Natural killer cell (primary cell): ENCODE measurements around the gene ZNF789. TPM values are rescaled to one million over a fixed set of nuclear protein-coding genes. Genes with fewer than 3 reads are reported as not detected.
A peak's percentile ranks its signal among the peaks of the same experiment; 100 is the strongest.

Experiments used
- ATAC-seq, 3 donors: fragments of 150-1000 bp in 2 of 3; fragments of 200-7000 bp in 1 of 3; cut with Tn5 transposase; 1 replicate in 1 of 3; 2 replicates in 2 of 3; pipeline ENCODE4 v1.10.0; 2021; ENCODE audit warnings: mild to moderate bottlenecking in 2 of 3, moderate library complexity in 2 of 3
- DNase-seq, 2 donors: peaks; one replicate each; pipeline versions ENCODE4 v3.0.0 to v3.0.0-alpha.2; 2013 to 2021; ENCODE audit warnings: mixed read lengths in 1 of 2
- H3K27ac ChIP-seq: one replicate; pipeline ENCODE4 v1.5.1; 2013; ENCODE audit warnings: mild to moderate bottlenecking, low read length
- H3K27me3 ChIP-seq: one replicate; pipeline ENCODE4 v1.6.1; 2013; ENCODE audit warnings: low read length; ENCODE audit not compliant: control insufficient read depth, insufficient read depth
- H3K36me3 ChIP-seq: one replicate; pipeline ENCODE4 v1.6.1; 2013; ENCODE audit warnings: low read length; ENCODE audit not compliant: control insufficient read depth, insufficient read depth
- H3K4me1 ChIP-seq: one replicate; pipeline ENCODE4 v1.6.1; 2013; ENCODE audit warnings: low read length; ENCODE audit not compliant: control insufficient read depth, insufficient read depth
- H3K4me3 ChIP-seq: one replicate; pipeline ENCODE4 v1.5.1; 2013; ENCODE audit warnings: low read length
- H3K9me3 ChIP-seq: one replicate; pipeline ENCODE4 v1.6.1; 2013; ENCODE audit warnings: low read length; ENCODE audit not compliant: control insufficient read depth, insufficient read depth
- H3K27ac Mint-ChIP-seq, 2 donors: one replicate each; pipeline ENCODE4 v1.8.0; 2022; ENCODE audit warnings: mild to moderate bottlenecking in 2 of 2, mixed read lengths in 2 of 2, moderate library complexity in 1 of 2
- H3K27me3 Mint-ChIP-seq, 2 donors: one replicate each; pipeline ENCODE4 v1.8.0; 2022; ENCODE audit warnings: low read depth in 2 of 2, mixed read lengths in 2 of 2
- H3K36me3 Mint-ChIP-seq: one replicate; pipeline ENCODE4 v1.8.0; 2022; ENCODE audit warnings: mixed read lengths
- H3K4me1 Mint-ChIP-seq, 2 donors: one replicate each; pipeline ENCODE4 v1.8.0; 2022; ENCODE audit warnings: mixed read lengths in 2 of 2
- H3K4me3 Mint-ChIP-seq: one replicate; pipeline ENCODE4 v1.8.0; 2022; ENCODE audit warnings: mild to moderate bottlenecking, moderate library complexity, mixed read lengths
- H3K9me3 Mint-ChIP-seq, 2 donors: one replicate each; pipeline ENCODE4 v1.8.0; 2022; ENCODE audit warnings: mixed read lengths in 2 of 2
- WGBS: methylation state at CpG from one replicate; pipeline ENCODE4 v1.1.7; 2013; ENCODE audit warnings: missing lambda C conversion rate; ENCODE audit not compliant: insufficient coverage; 5-methylcytosine and 5-hydroxymethylcytosine counted together
- intact Hi-C: fragments of 100-400 bp; cut with micrococcal nuclease; formaldehyde crosslinking; loops from one replicate; pipeline ENCODE4 v1.14.2; 2022
- total RNA-seq, 4 donors: library from RNA; stranded (reverse); fragments of 120-200 nt in 1 of 4; gene quantifications; one replicate each; pipeline versions ENCODE4 v1.2.3 to v1.2.4, GENCODE V29; 2013 to 2022
- TF ChIP-seq, protein P1 (sequence below): fragments of 200-600 bp; IDR thresholded peaks from one replicate; pipeline ENCODE4 v1.8.0; 2022; ENCODE audit warnings: antibody characterized with exemption

ZNF789 gene
- total RNA-seq, 3 donors from 2014 or later (not counting 1 experiment from before 2014, with no cell fraction given) = 16.7 to 18.6 (median 16.8) TPM

- intact Hi-C loops = no loop called here
- H3K36me3 Mint-ChIP-seq = no peaks in the 10 kb centered on the region
- Histone ChIP-seq H3K4me3 (no peak overlapping the region), H3K36me3 (peaks cover 46% of the 10 kb centered on the region), H3K27me3 (no peaks in the 10 kb centered on the region), H3K9me3 (no peaks in the 10 kb centered on the region), H3K27ac (no peak overlapping the region), H3K4me1 (no peaks in the 10 kb centered on the region)
- no peak overlapping the region for H3K27ac Mint-ChIP-seq
- H3K9me3 Mint-ChIP-seq = no peaks in the 10 kb centered on the region
- TF ChIP-seq, protein P1, sequence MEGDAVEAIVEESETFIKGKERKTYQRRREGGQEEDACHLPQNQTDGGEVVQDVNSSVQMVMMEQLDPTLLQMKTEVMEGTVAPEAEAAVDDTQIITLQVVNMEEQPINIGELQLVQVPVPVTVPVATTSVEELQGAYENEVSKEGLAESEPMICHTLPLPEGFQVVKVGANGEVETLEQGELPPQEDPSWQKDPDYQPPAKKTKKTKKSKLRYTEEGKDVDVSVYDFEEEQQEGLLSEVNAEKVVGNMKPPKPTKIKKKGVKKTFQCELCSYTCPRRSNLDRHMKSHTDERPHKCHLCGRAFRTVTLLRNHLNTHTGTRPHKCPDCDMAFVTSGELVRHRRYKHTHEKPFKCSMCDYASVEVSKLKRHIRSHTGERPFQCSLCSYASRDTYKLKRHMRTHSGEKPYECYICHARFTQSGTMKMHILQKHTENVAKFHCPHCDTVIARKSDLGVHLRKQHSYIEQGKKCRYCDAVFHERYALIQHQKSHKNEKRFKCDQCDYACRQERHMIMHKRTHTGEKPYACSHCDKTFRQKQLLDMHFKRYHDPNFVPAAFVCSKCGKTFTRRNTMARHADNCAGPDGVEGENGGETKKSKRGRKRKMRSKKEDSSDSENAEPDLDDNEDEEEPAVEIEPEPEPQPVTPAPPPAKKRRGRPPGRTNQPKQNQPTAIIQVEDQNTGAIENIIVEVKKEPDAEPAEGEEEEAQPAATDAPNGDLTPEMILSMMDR = no peak
- H3K27me3 Mint-ChIP-seq = no peaks in the 10 kb centered on the region
- DNase-seq (peak in 1 of 2 donors; percentile 31), ATAC-seq (no peak)
- no peak overlapping the region for H3K4me3 Mint-ChIP-seq
- WGBS = 92% methylated on average over 10 of the region's 10 CpGs
- H3K4me1 Mint-ChIP-seq = peaks cover 0 to 10% of the 10 kb centered on the region in 2 donors
These were observed 24.7 kb upstream of the ZNF789 start for GRCh38 chr7:99447943-99448342.

DNA sequence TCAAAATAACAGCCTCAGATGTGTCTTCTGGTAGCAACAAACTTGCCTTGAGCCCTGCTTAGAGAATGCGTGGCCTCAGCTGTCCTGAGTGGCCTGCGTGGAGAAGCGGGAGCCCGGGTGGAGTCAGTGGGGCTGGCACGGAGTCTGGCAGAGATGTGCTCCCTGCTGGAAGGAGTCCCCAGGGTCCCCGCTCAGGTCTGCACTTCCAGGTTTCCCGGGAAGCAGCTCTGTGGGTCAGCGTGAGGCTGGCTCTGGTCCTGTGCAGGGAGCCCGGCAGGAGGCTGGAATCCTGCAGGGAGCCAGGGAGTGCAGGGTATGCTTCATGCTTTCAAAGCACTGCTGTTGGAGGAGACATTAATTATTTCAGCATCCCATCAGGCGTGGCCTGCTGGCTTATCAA lies 23.8 kb upstream of the ZNF789 start:
- H3K27ac Mint-ChIP-seq = no peak overlapping the region
- H3K36me3 Mint-ChIP-seq = no peaks in the 10 kb centered on the region
- peaks cover 0 to 6% of the 10 kb centered on the region in 2 donors for H3K4me1 Mint-ChIP-seq
- H3K4me3 ChIP-seq = no peak overlapping the region
- 98% methylated on average over 10 of the region's 10 CpGs for WGBS
- ATAC-seq (peak in 1 of 3 donors; percentile 21), DNase-seq (no peak)
- H3K4me1 ChIP-seq = no peaks in the 10 kb centered on the region
- H3K36me3 ChIP-seq = peaks cover 51% of the 10 kb centered on the region
- no peaks in the 10 kb centered on the region for H3K27me3 Mint-ChIP-seq
- no peaks in the 10 kb centered on the region for H3K27me3 ChIP-seq
- H3K27ac ChIP-seq = no peak overlapping the region
- no peaks in the 10 kb centered on the region for H3K9me3 ChIP-seq
- TF ChIP-seq, protein P1 = no peak
- intact Hi-C loops = no loop called here
- H3K4me3 Mint-ChIP-seq = no peak overlapping the region
- H3K9me3 Mint-ChIP-seq = no peaks in the 10 kb centered on the region

DNA sequence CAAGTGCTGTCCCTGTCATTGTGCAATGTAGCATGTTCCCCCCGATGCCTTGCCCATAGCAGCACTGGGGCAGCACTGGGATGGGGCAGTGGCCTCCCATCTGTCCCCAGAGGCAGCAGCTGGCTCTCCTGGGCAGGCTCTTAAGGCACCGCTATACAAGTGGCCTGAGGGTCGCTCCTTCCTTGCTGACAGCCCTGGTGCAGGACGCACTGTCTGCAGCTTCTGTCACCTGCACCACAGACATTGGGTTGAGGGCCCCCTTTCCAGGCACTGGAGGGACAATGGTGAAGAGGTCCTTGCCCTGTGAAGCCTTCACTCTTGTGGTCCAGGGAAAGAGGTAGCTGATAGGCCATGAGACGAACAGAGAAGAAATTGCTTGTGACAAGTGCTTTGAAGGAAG lies 23.4 kb upstream of the ZNF789 start:
- ATAC-seq = no peak
- H3K27me3 ChIP-seq = no peaks in the 10 kb centered on the region
- intact Hi-C loops = no loop called here
- H3K27ac Mint-ChIP-seq = peak overlapping the region in 1 of 2 donors; percentile 14
- no peak overlapping the region for H3K4me3 Mint-ChIP-seq
- H3K36me3 Mint-ChIP-seq = no peaks in the 10 kb centered on the region
- H3K36me3 ChIP-seq = peaks cover 54% of the 10 kb centered on the region
- peaks cover 0 to 6% of the 10 kb centered on the region in 2 donors for H3K4me1 Mint-ChIP-seq
- H3K9me3 ChIP-seq = no peaks in the 10 kb centered on the region
- no peak overlapping the region for H3K4me3 ChIP-seq
- no peak overlapping the region for H3K27ac ChIP-seq
- DNase-seq = no peak
- TF ChIP-seq, protein P1 = no peak
- WGBS = 95% methylated on average over 5 of the region's 5 CpGs
- no peaks in the 10 kb centered on the region for H3K4me1 ChIP-seq
- H3K9me3 Mint-ChIP-seq = no peaks in the 10 kb centered on the region
- H3K27me3 Mint-ChIP-seq = no peaks in the 10 kb centered on the region

DNA sequence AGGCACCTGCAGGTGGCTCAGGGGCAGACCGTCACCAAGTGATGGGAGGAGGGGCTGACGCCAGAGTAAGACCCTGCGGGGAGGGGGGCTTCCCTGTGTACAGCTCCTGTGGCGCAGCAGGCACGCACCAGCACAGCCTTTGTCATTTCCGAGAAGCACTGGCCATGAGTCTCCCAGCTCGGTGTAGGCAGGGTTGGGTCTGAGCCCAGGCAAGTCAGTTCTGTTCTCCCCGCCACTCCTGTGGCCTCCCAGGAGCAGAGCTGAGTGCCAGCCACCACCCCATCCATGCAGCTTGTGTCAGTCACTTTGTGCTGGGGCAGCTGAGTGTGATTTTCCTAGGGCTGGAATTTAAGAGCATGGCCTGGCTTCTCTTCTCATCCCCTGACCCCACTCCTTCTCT lies 20.8 kb upstream of the ZNF789 start:
- WGBS = 98% methylated on average over 8 of the region's 8 CpGs
- Histone ChIP-seq H3K27ac (no peak overlapping the region), H3K27me3 (no peaks in the 10 kb centered on the region), H3K4me1 (no peaks in the 10 kb centered on the region), H3K36me3 (peaks cover 53% of the 10 kb centered on the region), H3K9me3 (no peaks in the 10 kb centered on the region), H3K4me3 (no peak overlapping the region)
- ATAC-seq = no peak
- intact Hi-C loops = no loop called here
- Mint-ChIP-seq H3K36me3 (no peaks in the 10 kb centered on the region), H3K4me3 (no peak overlapping the region), H3K27ac (no peak overlapping the region), H3K4me1 (peaks cover 0 to 5% of the 10 kb centered on the region in 2 donors), H3K9me3 (no peaks in the 10 kb centered on the region), H3K27me3 (no peaks in the 10 kb centered on the region)
- TF ChIP-seq, protein P1 = no peak
- DNase-seq = no peak
